BJ (cell line): ENCODE results near the gene WAC. TPM values are rescaled to one million over a fixed set of nuclear protein-coding genes. Genes with fewer than 3 reads are reported as not detected.
"Not testable (repeated sequence)": the region's sequence is repeated elsewhere in the genome, so short reads cannot be mapped to it uniquely, and the experiment has no call there.

Source experiments
- CTCF ChIA-PET: fragments of 350-600 bp; formaldehyde crosslinking; extraction: SDS; loops from one replicate; lab custom pipeline; 2021; ENCODE audit warnings: antibody characterized with exemption, inconsistent platforms; lab: Yijun Ruan, JAX
- POLR2A ChIA-PET: fragments of 300-600 bp; sonication (Branson Sonifier 250); formaldehyde crosslinking; extraction: SDS; loops from one replicate; lab custom pipeline; 2021; ENCODE audit warnings: antibody characterized with exemption; lab: Charles Lee
- DNase-seq: peaks from one replicate; pipeline ENCODE4 v3.0.0-alpha.2; 2011; ENCODE audit warnings: low read depth
- H3K27me3 ChIP-seq: 2 replicates; pipeline ENCODE4 v1.6.0; 2011; ENCODE audit warnings: low read length; ENCODE audit not compliant: control insufficient read depth, insufficient read depth
- H3K36me3 ChIP-seq: 2 replicates; pipeline ENCODE4 v1.5.1; 2011; ENCODE audit warnings: low read length; ENCODE audit not compliant: control insufficient read depth, insufficient read depth
- H3K4me3 ChIP-seq: 2 replicates; pipeline ENCODE4 v1.5.1; 2011; ENCODE audit warnings: low read depth, mild to moderate bottlenecking, control low read depth, low read length
- polyA plus RNA-seq: library from polyadenylated mRNA; depleted of rRNA; stranded (reverse); fragments of >200 nt; gene quantifications from 2 replicates; pipeline ENCODE4 v1.2.3, GENCODE V29; 2011
- TF ChIP-seq, protein P1 (sequence below): IDR thresholded peaks from 2 replicates; pipeline ENCODE4 v1.5.1; 2011; ENCODE audit warnings: low read depth, mild to moderate bottlenecking, control low read depth, inconsistent platforms, low read length, moderate library complexity; ENCODE audit not compliant: insufficient read depth

WAC gene
- polyA plus RNA-seq, 1 experiment: 47.7 TPM

DNA sequence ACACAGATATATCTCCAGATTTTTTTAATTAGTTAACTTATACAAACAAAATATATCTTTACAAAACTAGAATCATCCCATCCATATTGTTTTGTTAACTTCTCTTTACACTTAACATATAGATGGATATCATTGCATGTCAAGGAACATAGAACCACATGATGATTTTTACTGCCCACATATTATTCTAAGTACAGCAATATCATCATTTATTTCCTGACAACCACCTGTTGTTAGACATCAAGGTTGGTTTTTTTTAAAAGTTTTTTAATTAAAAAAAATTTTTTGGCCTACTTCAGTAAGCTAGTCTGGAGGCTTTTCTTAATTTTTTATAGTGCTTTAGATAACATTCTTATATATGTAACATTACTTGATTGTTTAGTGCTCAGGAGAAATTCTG is 105.5 kb downstream of the WAC start:
- DNase-seq: no peak
- H3K27me3 ChIP-seq: peaks cover 9% of the 10 kb centered on the region
- CTCF ChIA-PET: interaction anchor here (0.7 kb wide), 1 partner anchor 661 kb away, joined by 3 read pairs; no protein-coding TSS in a partner anchor
- no peak overlapping the region for H3K4me3 ChIP-seq
- H3K36me3 ChIP-seq: no peaks in the 10 kb centered on the region
- TF ChIP-seq, protein P1, sequence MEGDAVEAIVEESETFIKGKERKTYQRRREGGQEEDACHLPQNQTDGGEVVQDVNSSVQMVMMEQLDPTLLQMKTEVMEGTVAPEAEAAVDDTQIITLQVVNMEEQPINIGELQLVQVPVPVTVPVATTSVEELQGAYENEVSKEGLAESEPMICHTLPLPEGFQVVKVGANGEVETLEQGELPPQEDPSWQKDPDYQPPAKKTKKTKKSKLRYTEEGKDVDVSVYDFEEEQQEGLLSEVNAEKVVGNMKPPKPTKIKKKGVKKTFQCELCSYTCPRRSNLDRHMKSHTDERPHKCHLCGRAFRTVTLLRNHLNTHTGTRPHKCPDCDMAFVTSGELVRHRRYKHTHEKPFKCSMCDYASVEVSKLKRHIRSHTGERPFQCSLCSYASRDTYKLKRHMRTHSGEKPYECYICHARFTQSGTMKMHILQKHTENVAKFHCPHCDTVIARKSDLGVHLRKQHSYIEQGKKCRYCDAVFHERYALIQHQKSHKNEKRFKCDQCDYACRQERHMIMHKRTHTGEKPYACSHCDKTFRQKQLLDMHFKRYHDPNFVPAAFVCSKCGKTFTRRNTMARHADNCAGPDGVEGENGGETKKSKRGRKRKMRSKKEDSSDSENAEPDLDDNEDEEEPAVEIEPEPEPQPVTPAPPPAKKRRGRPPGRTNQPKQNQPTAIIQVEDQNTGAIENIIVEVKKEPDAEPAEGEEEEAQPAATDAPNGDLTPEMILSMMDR: no peak
- POLR2A ChIA-PET: no interaction called here

DNA sequence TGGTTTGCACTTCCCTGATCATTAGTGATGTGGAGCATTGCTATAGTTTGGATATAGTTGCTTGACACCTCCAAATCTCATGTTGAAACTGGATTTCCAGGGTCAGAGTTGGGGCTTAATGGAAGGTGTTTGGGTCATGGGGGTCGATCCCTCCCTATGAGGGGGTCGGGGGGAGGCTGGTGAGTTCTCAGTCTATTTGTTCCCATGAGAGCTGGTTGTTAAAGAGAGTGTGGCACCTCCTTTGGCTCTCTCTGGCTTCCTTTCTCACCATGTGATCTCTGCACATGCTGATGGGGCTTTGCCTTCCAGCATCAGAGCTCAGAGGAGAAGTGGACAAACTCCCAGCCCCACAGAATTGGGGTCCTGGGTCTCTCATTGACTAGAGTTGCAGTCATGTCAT is 107.6 kb downstream of the WAC start:
- Histone ChIP-seq H3K36me3 (no peaks in the 10 kb centered on the region), H3K4me3 (no peak overlapping the region), H3K27me3 (peaks cover 7% of the 10 kb centered on the region)
- ChIA-PET CTCF (interaction anchor here (0.6 to 3.4 kb wide), 4 partner anchors 12 to 664 kb away, joined by 3 to 13 read pairs (median 3); no protein-coding TSS in a partner anchor), POLR2A (no interaction called here)
- DNase-seq: no peak
- TF ChIP-seq, protein P1: no peak

DNA sequence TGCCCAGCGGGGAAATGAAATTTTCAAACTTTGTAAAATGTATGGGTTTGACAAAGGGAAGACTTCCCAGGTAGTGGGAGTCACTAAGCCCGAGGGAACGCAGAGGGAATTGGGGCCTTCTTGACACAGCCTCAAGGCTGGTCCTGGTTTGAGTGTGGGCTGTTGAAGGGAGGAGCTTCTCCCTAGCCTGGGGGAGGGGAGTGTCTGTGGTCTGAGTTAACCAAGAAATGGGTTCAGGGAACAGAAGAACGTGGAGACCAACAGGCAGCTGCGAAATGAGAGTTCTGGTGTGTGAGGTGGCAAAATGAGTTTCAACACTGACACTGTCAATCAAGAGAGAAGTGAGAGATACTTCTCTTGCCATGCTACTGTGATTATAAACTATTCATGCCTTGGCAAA is 111.7 kb downstream of the WAC start:
- DNase-seq: no peak
- CTCF ChIA-PET: interaction anchor here (1.3 kb wide), 1 partner anchor 11 kb away, joined by 4 read pairs; no protein-coding TSS in a partner anchor
- no peak overlapping the region for H3K4me3 ChIP-seq
- H3K27me3 ChIP-seq: peaks cover 3% of the 10 kb centered on the region; the same call in 1 of the 2 replicates
- POLR2A ChIA-PET: no interaction called here
- TF ChIP-seq, protein P1: no peak
- H3K36me3 ChIP-seq: no peaks in the 10 kb centered on the region

DNA sequence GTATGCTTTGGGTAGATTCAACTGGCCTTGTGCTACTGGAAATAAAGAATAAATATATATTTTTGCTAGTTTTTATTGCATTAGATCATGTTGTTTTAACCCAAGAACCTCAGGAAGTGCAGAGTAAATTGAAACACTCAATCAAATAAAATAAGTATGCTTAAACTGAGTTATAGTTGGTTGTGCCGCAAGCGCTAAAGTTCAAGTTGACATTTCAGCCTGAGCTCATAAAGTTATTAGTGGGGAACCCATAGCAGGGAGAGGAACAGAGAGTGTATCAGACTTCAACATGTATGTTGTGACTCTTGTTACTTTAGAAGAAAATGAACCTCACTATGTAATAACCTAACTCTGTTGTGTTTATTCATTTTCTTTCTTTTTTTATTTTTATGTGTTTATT is 119.2 kb downstream of the WAC start:
- ChIA-PET CTCF (interaction anchor here (0.9 kb wide), 1 partner anchor 652 kb away, joined by 3 read pairs; no protein-coding TSS in a partner anchor), POLR2A (no interaction called here)
- Histone ChIP-seq H3K36me3 (no peaks in the 10 kb centered on the region), H3K4me3 (no peak overlapping the region), H3K27me3 (peaks cover 2% of the 10 kb centered on the region; the same call in 1 of the 2 replicates)
- TF ChIP-seq, protein P1: no peak
- no peak for DNase-seq

DNA sequence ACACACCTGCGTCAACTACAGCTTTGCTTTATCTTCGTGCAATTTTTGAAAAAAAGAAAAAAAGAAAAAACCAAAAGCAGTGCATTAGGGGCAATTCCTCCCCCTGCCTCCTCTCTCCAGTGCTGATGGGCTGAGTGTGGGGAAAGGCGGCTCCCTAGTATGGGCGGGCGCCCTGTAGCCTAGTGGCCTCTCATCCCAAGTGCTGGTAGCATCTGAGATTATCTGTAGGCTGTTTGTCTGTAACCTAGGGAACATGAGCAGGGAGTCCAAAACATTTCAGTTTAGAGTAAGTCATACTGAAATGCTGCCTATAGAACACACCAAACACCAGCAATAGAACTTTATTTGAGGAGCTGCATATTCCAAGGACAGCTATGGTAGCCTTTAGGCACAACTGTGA is 119.8 kb downstream of the WAC start:
- Histone ChIP-seq H3K27me3 (peaks cover 2% of the 10 kb centered on the region; the same call in 1 of the 2 replicates), H3K36me3 (no peaks in the 10 kb centered on the region), H3K4me3 (no peak overlapping the region)
- ChIA-PET CTCF (interaction anchor here (1.6 kb wide), 1 partner anchor 24 kb away, joined by 4 read pairs; no protein-coding TSS in a partner anchor), POLR2A (no interaction called here)
- no peak for DNase-seq
- TF ChIP-seq, protein P1: no peak

DNA sequence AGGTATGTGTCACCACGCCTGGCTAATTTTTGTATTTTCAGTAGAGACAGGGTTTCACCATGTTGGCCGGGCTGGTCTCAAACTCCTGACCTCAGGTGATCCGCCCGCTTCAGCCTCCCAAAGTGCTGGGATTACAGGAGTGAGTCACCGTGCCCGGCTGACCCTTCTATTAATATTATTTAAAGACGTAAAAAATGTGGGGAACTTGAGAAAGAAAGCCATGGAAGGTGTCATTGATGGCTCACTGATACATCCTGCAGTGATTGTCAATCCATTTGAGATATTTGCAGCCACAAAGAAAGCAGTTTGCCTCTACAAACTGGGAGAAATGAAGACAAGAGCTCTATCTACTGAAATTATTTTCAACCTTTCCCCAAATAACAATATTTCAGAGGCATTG is 125.9 kb downstream of the WAC start:
- CTCF ChIA-PET: interaction anchor here (0.7 to 1.1 kb wide), 2 partner anchors 615 to 646 kb away, joined by 3 read pairs; no protein-coding TSS in a partner anchor
- H3K36me3 ChIP-seq, POLR2A ChIA-PET, H3K27me3 ChIP-seq, H3K4me3 ChIP-seq, DNase-seq: not testable (repeated sequence)
